CD4-positive, alpha-beta T cell treated with Interleukin-21 for 1 hour (primary cell): ENCODE results near the gene BRCA1.
"Not testable (repeated sequence)": the region's sequence is repeated elsewhere in the genome, so short reads cannot be mapped to it uniquely, and the experiment has no call there.

Experiments used
- DNase-seq: peaks from one replicate; pipeline ENCODE4 v3.0.0-alpha.2; 2020

Gene BRCA1

GRCh38 chr17:43133439-43133838, 8.3 kb upstream of the BRCA1 start:
- DNase-seq: not testable (repeated sequence)

DNA sequence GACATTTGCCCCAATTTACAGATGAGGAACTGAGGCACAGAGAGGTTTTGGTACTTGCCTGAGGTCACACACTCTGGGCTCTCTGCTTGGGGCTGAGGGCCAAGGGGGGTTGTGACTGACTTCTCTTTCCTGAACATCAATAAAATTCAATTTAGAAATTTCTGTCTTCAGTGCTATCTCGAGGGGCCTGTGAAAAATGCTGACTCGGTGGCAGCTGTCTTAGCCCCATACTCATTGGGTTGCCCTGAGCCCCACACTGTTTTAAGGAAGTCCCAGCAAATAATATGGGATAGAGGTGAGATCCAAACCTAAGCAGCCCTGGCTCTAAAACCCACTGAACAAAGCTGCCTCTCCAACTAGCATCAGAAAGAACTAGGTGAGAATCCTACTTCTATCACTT, 7.0 kb upstream of the BRCA1 start:
- no peak for DNase-seq

GRCh38 chr17:43129671-43130010, 4.5 kb upstream of the BRCA1 start:
- no peak for DNase-seq

- DNase-seq: not testable (repeated sequence)
Observed at GRCh38 chr17:43127333-43127876, 2.2 kb upstream of the BRCA1 start.

DNA sequence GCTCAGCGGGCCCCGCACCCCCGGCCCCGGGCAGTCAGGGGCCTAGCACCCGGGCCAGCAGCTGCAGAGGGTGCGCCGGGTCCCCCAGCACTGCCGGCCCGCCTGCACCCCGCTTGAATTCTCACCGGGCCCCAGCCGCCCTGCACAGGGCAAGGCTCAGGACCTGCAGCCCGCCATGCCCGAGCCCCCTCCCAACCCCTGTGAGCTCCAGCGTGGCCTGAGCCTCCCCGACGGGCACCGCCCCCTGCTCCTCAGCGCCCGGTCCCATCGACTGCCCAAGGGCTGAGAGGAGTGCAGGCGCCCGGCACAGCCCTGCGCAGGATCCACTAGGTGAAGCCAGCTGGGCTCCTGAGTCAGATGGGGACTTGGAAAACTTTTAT, 1.7 kb upstream of the BRCA1 start:
- no peak for DNase-seq

GRCh38 chr17:43125967-43126910, 1.1 kb upstream of the BRCA1 start:
- peak; percentile 17 for DNase-seq

GRCh38 chr17:43118679-43119615, 6.2 kb downstream of the BRCA1 start:
- DNase-seq: no peak

DNA sequence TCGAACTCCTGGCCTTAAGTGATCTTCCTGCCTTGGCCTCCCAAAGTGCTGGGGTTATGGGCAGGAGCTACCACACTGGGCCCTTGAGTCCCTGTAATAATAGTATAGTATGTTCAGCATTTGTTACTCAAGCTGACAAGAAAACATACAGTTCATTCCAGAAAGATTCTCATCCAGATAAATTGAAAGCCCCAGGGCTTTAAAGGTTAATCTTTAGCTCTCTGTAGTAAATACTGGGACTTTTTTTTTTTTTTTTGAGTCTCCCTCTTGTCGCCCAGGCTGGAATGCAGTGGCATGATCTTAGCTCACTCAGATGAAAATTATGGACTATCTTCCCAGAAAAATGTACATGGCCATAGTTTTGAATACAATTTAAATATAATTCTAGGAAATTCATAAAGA, 11.0 kb downstream of the BRCA1 start:
- no peak for DNase-seq

GRCh38 chr17:43106552-43106951, 18.6 kb downstream of the BRCA1 start:
- no peak for DNase-seq

GRCh38 chr17:43105146-43105545, 20.0 kb downstream of the BRCA1 start:
- DNase-seq: no peak

DNA sequence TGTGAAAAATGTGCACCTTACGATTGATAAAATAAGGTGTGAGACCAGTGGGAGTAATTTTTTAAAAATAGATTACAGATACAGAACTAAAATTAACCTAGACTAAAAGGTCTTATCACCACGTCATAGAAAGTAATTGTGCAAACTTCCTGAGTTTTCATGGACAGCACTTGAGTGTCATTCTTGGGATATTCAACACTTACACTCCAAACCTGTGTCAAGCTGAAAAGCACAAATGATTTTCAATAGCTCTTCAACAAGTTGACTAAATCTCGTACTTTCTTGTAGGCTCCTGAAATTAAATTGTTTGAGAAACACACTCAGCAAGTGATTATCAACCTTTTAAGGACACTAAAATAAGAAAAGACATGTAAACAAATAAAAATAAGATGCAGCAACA, 20.5 kb downstream of the BRCA1 start:
- DNase-seq: no peak

DNA sequence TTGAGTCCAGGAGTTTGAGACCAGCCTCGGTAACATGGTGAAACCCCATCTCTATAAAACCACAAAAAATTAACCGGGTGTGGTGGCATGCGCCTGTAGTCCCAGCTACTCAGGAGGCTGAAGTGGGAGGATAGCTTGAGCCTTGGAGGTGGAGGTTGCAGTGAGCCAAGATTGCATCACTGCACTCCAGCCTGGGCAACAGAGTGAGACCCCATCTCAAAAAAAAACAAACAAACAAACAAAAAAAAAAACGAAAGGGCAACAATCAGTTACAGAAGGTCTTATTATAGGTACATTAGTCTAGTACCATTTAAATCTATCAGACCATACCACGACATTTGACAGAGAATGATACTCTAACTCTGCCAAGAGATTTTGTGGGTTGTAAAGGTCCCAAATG, 29.8 kb downstream of the BRCA1 start:
- not testable (repeated sequence) for DNase-seq

- no peak for DNase-seq
Observed at GRCh38 chr17:43094129-43094835, 30.9 kb downstream of the BRCA1 start.

DNA sequence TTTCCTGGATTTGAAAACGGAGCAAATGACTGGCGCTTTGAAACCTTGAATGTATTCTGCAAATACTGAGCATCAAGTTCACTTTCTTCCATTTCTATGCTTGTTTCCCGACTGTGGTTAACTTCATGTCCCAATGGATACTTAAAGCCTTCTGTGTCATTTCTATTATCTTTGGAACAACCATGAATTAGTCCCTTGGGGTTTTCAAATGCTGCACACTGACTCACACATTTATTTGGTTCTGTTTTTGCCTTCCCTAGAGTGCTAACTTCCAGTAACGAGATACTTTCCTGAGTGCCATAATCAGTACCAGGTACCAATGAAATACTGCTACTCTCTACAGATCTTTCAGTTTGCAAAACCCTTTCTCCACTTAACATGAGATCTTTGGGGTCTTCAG, 32.3 kb downstream of the BRCA1 start:
- DNase-seq: no peak

GRCh38 chr17:43090022-43090421, 35.1 kb downstream of the BRCA1 start:
- no peak for DNase-seq

DNA sequence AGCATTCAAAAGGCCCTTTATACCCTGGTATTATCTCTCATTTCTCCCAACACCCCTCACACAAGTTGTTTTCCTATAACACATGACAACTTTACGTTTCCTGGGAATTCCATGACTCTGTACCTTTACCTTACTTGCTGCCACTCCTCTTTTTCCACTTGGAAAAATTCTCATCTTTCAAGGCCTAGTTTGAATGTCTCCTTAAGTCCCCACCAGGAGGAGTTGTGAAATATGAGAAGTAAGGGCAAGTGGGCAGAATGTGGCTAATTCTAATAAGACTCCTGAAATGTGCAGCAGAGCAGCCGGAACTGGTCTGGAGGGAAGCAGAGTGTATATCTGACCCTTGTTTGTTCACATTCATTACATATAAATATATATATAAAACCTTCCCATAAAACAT, 39.7 kb downstream of the BRCA1 start:
- DNase-seq: no peak

- DNase-seq: no peak
Observed at GRCh38 chr17:43079641-43080302, 45.4 kb downstream of the BRCA1 start.

GRCh38 chr17:43074869-43075268, 50.3 kb downstream of the BRCA1 start:
- DNase-seq: no peak

- DNase-seq: no peak
Observed at GRCh38 chr17:43070872-43071271, 54.3 kb downstream of the BRCA1 start.

DNA sequence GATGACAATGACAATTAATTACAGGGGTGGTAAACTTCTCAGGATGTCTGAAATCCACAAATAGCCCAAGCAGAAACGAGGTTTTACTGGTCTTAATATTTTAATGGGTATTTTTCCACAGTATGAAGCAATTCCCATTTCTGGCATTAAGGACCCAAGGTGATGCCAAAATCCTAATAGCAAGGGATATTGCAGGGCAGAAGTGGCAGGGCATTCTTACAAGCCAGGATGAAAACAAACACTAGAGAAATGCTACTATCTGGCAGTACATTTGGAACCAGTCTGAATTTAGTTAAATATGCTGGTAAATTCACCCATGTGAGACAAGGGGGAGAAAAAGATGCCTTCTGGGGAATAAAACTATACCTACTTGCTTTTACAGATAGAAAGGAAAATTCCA, 54.9 kb downstream of the BRCA1 start:
- DNase-seq: no peak

- DNase-seq: no peak
Observed at GRCh38 chr17:43069368-43069898, 55.7 kb downstream of the BRCA1 start.
